K562 (cell line): ENCODE data around the gene MKRN3. TPM values are rescaled to one million over a fixed set of nuclear protein-coding genes. Genes with fewer than 3 reads are reported as not detected.
A peak's percentile ranks its signal among the peaks of the same experiment; 100 is the strongest.

Experiments used
- ESRRA ChIP-seq: fragments of 450-650 bp; IDR thresholded peaks from 2 replicates; pipeline ENCODE4 v1.6.1; 2014; ENCODE audit warnings: low read depth, mild to moderate bottlenecking, moderate library complexity, borderline replicate concordance
- KAT8 ChIP-seq: fragments of 450-650 bp; IDR thresholded peaks from 2 replicates; pipeline ENCODE4 v1.6.1; 2016; ENCODE audit warnings: low read depth, mild to moderate bottlenecking
- NBN ChIP-seq: fragments of 450-650 bp; IDR thresholded peaks from 2 replicates; pipeline ENCODE4 v1.6.1; 2016; ENCODE audit warnings: low read depth, mild to moderate bottlenecking
- NFIX ChIP-seq: fragments of 250-450 bp; sonication (Bioruptor Pico); IDR thresholded peaks from 2 replicates; pipeline ENCODE4 v1.4.0; 2020; ENCODE audit warnings: low read depth, mild to moderate bottlenecking, moderate library complexity
- NFRKB ChIP-seq: fragments of 450-650 bp; IDR thresholded peaks from 2 replicates; pipeline ENCODE4 v1.6.1; 2016; ENCODE audit warnings: low read depth
- PHTF2 ChIP-seq: fragments of 250-450 bp; sonication (Bioruptor Pico); IDR thresholded peaks from 2 replicates; pipeline ENCODE4 v1.5.0; 2021; ENCODE audit warnings: mild to moderate bottlenecking
- RAD51 ChIP-seq: fragments of 450-650 bp; IDR thresholded peaks from 2 replicates; pipeline ENCODE4 v1.7.1; 2016; ENCODE audit warnings: low read depth, mild to moderate bottlenecking, borderline replicate concordance
- RB1 ChIP-seq: fragments of 450-650 bp; IDR thresholded peaks from 2 replicates; pipeline ENCODE4 v1.6.1; 2017; ENCODE audit warnings: low read depth, mild to moderate bottlenecking
- RBM17 ChIP-seq: fragments of 200-400 bp; formaldehyde crosslinking; IDR thresholded peaks from 2 replicates; pipeline ENCODE4 v1.6.1; 2017; ENCODE audit warnings: low read depth, mild to moderate bottlenecking, low read length, borderline replicate concordance
- REST ChIP-seq, 2 experiments: fragments of 450-650 bp; formaldehyde crosslinking in 1 of 2; IDR thresholded peaks; 2 replicates each; pipeline versions ENCODE4 v1.4.0 to v1.6.1; 2014 to 2020; ENCODE audit warnings: mild to moderate bottlenecking in 2 of 2, borderline replicate concordance in 1 of 2, low read depth in 1 of 2
- SUPT5H ChIP-seq: fragments of 450-650 bp; IDR thresholded peaks from 2 replicates; pipeline ENCODE4 v1.6.1; 2016
- polyA plus RNA-seq, 8 experiments: library from polyadenylated mRNA; depleted of rRNA in 4 of 8; stranded (reverse) in 5 of 8; unstranded in 3 of 8; fragments of >200 nt; fragmentation: Nextera tagmentation in 2 of 8; fragmentation: Illumina TruSeq in 1 of 8; extraction: Ambion mirVana in 2 of 8; extraction: Trizol in 1 of 8; gene quantifications; 2 replicates each; pipeline versions ENCODE4 v1.2.1 to v1.2.3, GENCODE V29; 2011 to 2014; ENCODE audit warnings: inconsistent platforms in 1 of 8, missing spikeins in 1 of 8
- total RNA-seq, 7 experiments: library from RNA; depleted of rRNA in 6 of 7; stranded (reverse); fragments of >200 nt in 6 of 7; fragmentation: Illumina TruSeq in 2 of 7; extraction: Trizol in 2 of 7; gene quantifications; 2 replicates each; pipeline versions ENCODE4 v1.2.1 to v1.2.3, GENCODE V29; 2011 to 2021; ENCODE audit warnings: low replicate concordance in 1 of 7
- TF ChIP-seq, protein P1 (sequence below): fragments of 450-650 bp; IDR thresholded peaks from 2 replicates; pipeline ENCODE4 v1.6.1; 2016; ENCODE audit warnings: borderline replicate concordance
- TF ChIP-seq, protein P2 (sequence below): fragments of 450-650 bp; IDR thresholded peaks from 2 replicates; pipeline ENCODE4 v1.6.1; 2017; ENCODE audit warnings: mild to moderate bottlenecking, moderate library complexity

Gene MKRN3
- total and polyA plus RNA-seq, 9 of the 15 experiments (the other 6 are each of a cell fraction or from before 2014, with no cell fraction given), result 6.5 to 33.4 (median 25.1) TPM

- TF ChIP-seq REST (IDR thresholded peaks at IDR 0.05; ENCODE audit: borderline replicate concordance) (no peak), REST (CRISPR knock-in tag; IDR thresholded peaks at IDR 0.05; ENCODE audit: low read depth) (no peak), NFIX (CRISPR knock-in tag) (no peak), RAD51 (no peak), SUPT5H (no peak), RBM17 (no peak), KAT8 (no peak), RB1 (no peak), NBN (0 out of 2 replicates have a peak, but pooled peaks have one; percentile 9), PHTF2 (CRISPR knock-in tag) (no peak), NFRKB (no peak), ESRRA (no peak)
- TF ChIP-seq, protein P1, sequence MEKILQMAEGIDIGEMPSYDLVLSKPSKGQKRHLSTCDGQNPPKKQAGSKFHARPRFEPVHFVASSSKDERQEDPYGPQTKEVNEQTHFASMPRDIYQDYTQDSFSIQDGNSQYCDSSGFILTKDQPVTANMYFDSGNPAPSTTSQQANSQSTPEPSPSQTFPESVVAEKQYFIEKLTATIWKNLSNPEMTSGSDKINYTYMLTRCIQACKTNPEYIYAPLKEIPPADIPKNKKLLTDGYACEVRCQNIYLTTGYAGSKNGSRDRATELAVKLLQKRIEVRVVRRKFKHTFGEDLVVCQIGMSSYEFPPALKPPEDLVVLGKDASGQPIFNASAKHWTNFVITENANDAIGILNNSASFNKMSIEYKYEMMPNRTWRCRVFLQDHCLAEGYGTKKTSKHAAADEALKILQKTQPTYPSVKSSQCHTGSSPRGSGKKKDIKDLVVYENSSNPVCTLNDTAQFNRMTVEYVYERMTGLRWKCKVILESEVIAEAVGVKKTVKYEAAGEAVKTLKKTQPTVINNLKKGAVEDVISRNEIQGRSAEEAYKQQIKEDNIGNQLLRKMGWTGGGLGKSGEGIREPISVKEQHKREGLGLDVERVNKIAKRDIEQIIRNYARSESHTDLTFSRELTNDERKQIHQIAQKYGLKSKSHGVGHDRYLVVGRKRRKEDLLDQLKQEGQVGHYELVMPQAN, result no peak
- TF ChIP-seq, protein P2, sequence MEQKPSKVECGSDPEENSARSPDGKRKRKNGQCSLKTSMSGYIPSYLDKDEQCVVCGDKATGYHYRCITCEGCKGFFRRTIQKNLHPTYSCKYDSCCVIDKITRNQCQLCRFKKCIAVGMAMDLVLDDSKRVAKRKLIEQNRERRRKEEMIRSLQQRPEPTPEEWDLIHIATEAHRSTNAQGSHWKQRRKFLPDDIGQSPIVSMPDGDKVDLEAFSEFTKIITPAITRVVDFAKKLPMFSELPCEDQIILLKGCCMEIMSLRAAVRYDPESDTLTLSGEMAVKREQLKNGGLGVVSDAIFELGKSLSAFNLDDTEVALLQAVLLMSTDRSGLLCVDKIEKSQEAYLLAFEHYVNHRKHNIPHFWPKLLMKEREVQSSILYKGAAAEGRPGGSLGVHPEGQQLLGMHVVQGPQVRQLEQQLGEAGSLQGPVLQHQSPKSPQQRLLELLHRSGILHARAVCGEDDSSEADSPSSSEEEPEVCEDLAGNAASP, result no peak
Observed at GRCh38 chr15:23564821-23565394, 566 bp upstream of the MKRN3 start (continued).
